SH-SY5Y (cell line): ENCODE measurements around the gene TAF6.

ENCODE experiments used
- GATA2 ChIP-seq: IDR thresholded peaks from 2 replicates; pipeline ENCODE4 v1.6.1; 2011; ENCODE audit warnings: mild to moderate bottlenecking, low read depth, low read length
- GATA3 ChIP-seq: IDR thresholded peaks from 2 replicates; pipeline ENCODE4 v1.6.1; 2011; ENCODE audit warnings: low read depth, mild to moderate bottlenecking, low read length, moderate library complexity

Gene TAF6

GRCh38 chr7:100119970-100120732, 993 bp upstream of the TAF6 start:
- TF ChIP-seq GATA3 (no peak), GATA2 (no peak)

DNA sequence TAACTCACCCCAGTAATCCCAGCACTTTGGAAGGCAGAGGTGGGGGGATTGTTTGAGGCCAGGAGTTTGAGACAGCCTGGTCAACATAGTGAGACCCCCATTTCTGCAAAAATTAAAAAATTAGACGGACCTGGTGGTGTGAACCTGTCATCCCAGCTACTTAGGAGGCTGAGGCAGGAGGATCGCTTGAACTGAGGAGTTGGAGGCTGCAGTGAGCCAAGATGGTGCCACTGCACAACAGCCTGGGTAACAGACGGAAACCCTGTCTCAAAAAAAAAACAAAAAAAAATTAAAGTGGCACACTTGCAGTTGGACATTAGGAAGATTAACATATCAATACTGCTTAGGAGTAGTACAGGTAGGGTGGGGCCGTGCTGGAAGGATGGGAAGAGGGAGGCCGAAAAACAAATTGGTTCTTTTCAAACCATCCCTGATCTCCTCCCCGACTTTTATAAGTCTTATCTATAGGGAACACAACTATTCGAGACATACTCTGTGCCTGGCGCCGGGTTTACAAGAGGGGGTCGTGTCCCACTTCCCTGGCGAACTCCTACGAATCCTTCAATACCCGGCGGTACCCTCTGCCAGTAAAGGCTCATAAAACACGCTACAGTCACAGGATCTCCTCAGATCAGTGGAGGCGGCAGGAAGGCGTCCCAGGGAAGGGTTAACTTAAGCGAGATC, 628 bp downstream of the TAF6 start:
- no peak for TF ChIP-seq GATA3
- TF ChIP-seq GATA2: no peak

DNA sequence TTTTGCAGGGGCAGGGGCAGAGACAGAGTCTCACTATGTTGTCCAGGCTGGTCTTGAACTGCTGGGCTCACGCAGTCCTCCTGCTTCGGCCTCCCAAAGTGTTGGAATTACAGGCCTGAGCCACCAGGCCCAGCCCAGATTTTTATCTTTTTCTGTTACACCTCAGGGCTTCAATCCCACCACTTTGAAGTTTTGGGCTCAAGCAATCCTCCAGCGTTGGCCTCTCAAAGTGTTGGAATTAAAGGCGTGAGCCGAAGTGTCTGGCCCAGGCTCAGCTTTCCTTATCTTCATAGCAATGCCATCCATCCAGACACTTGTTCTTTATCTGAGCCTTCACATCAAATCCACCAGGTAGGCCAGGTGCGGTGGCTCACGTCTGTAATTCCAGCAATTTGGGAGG, 4.1 kb downstream of the TAF6 start:
- TF ChIP-seq GATA2 (no peak), GATA3 (no peak)

GRCh38 chr7:100111914-100112313, 7.2 kb downstream of the TAF6 start:
- TF ChIP-seq GATA2 (no peak), GATA3 (no peak)

GRCh38 chr7:100111156-100111555, 8.0 kb downstream of the TAF6 start:
- TF ChIP-seq GATA2 (no peak), GATA3 (no peak)

- TF ChIP-seq GATA2: no peak
- no peak for TF ChIP-seq GATA3
These were observed 9.5 kb downstream of the TAF6 start for GRCh38 chr7:100109521-100110163.

DNA sequence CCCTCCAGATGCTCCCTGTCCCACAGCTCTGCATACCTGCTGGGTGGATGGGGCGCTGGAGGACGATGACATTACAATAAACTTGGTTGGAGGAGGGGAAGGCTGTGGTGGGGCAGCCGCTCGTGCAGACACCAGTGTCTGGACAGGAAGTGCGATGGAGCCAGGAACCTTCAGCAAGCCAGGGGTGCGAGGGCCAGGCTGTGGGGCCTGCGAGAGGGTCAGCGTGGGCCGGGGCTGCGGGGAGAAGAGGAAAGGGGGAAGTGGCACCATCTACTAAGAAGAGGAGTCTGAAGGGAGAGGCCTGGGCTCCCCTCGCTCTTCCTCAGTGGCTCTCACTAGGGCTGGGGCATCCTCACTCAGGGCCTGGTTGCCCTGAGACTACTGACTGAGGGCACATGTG, 11.3 kb downstream of the TAF6 start:
- TF ChIP-seq GATA3 (no peak), GATA2 (no peak)

- TF ChIP-seq GATA3 (no peak), GATA2 (no peak)
These were observed 11.9 kb downstream of the TAF6 start for GRCh38 chr7:100107125-100107737.

DNA sequence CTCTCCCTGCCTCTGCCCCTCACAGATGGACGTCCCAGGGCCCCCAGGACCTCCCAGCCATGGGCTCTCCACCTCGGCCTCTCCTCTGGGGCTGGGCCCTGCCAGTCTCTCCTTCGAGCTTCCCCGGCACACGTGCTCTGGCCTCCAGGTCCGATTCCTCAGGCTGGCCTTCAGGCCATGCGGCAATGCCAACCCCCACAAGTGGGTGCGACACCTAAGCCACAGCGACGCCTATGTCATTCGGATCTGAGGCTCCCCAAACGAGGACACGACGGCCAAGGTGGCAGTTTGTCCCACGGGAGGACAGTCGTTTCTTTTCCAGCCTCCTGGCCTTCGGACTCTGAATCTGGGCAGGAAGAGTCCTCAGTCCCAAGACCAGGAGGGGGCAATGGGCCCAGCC, 12.5 kb downstream of the TAF6 start:
- TF ChIP-seq GATA3 (no peak), GATA2 (no peak)

DNA sequence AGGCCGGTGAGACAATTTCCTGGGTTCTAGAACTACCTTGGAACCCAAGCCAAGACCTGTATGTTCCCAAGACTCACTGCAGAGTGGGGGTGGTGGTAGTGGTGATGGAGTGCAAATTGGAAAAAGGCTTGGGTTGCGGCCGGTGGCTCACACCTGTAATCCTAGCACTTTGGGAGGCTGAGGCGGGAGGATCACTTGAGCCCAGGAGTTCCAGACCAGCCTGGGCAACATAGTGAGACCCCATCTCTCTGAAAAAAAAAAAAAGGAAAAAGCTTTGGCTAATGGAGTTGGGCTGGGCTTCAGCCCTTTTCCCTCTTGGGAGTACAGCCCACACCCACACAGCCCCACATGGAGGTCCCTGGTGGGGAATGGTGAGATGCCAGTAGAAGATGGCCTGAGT, 13.6 kb downstream of the TAF6 start:
- no peak for TF ChIP-seq GATA2
- no peak for TF ChIP-seq GATA3

DNA sequence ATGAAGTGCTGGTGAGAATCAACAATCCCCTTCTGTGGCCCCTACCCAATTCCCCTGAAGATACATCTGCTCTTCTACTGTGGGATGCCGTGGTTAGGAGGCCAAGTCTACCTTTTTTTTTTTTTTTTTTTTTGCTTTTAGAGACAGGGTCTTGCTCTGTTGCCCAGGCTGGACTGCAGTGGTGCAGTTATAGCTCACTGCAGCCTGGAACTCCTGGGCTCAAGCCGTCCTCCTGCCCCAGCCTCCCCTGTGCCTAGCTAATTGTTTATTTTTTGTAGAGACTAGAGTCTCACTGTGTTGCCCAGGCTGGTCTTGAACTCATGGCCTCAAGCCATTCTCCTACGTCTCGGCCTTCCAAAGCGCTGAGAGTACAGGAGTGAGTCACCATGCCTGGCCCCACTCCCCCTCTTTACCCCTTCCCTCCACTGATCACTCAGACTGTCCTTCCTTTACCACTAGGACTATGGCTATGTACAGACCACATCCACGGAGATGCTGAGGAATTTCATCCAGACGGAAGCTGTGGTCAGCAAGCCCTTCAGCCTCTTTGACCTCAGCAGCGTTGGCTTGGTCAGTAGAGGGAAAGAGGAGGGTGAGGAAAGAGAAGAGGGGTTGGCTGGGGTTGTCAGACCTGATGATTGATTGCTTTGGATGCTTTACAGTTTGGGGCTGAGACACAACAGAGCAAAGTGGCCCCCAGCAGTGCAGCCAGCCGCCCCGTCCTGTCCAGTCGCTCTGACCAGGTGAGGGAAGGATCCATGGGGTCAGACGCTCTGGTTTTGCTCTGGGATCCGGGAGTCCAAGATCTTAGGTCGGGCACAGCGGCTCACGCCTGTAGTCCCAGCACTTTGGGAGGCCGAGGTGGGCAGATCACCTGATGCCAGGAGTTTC, 16.0 kb downstream of the TAF6 start:
- TF ChIP-seq GATA3: no peak
- TF ChIP-seq GATA2: no peak

DNA sequence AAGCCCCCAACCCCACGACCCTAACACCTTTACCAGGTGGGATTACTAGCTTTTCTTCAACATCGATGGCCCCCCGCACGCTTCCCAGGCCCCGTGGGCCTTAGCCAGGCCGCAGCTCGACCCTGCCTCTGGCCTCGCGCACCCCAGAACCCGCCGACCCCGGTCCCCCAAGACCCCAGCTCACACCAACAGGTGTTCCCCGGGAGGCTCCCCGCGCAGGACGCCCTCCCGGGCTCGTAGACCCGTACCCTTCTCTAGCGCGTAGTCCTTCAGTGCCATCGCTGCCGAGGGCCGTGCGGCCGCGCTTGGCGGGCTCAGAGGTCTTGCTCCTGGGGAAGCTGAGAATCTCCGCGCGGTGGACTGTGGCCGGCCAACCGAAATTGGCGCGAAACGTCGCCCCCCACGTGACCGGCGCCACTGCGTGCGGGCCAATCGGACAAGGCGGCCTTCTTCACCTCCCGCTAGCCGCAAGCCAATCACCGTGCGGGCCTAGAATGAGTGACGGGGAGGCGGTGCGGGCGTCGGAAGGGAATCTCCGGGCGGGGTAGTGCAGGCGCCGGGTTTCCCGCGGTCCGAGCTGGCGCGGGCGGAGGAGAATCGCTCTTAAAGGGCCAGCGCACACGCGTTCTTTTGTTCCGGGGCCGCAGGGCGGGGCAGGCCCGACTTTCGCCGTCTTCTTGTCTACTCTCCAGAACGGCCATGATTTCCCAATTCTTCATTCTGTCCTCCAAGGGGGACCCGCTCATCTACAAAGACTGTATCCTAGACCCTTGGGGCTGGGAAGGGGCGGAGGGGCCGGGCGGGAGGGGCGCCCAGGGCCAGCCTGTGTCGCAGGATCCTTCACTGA, 17.9 kb downstream of the TAF6 start, which contains the start of the genes AP4M1 and MCM7:
Gene AP4M1 (plus strand): TSS at position 628 of the 847 bp plus-strand sequence. CDS start 72 bp downstream, at position 700.
Gene MCM7 (minus strand): TSS at position 382 of the 847 bp plus-strand sequence. CDS start 103 bp downstream, at position 279.
- no peak for TF ChIP-seq GATA3
- no peak for TF ChIP-seq GATA2
